GM13977 (cell line): Measurements from ENCODE around the gene PDGFA.

Experiments used
- DNase-seq: peaks from one replicate; pipeline ENCODE4 v3.0.0; 2012; ENCODE audit warnings: low spot score
- CTCF ChIP-seq: IDR thresholded peaks from 2 replicates; pipeline ENCODE4 v1.5.1; 2012; ENCODE audit warnings: mild to moderate bottlenecking, control low read depth; ENCODE audit not compliant: insufficient read depth; ENCODE audit errors: extremely low read depth, missing control alignments
- in situ Hi-C: fragments of 300-500 bp; cut with MboI; formaldehyde crosslinking; loops from one replicate; pipeline ENCODE4 v1.12.0; 2022; ENCODE audit warnings: low sequenced_read_pairs, low pct_unique_long_range_greater_than_20kb, mixed read lengths, inconsistent platforms; ENCODE audit not compliant: unreplicated experiment

Gene PDGFA

GRCh38 chr7:447523-447922, 72.1 kb downstream of the PDGFA start:
- in situ Hi-C loops: no loop called here
- TF ChIP-seq CTCF: no peak
- DNase-seq: no peak
